ENCODE data around the gene WIPF3.

WIPF3 gene

GRCh38 chr7:29915481-29916215 is 109.3 kb downstream of the WIPF3 start:
- DNase-seq (ENCODE audit: low read depth), result no peak

- no peak for DNase-seq (ENCODE audit: low read depth)
Observed at GRCh38 chr7:29917641-29918040, 111.3 kb downstream of the WIPF3 start.

- no peak for DNase-seq (ENCODE audit: low read depth)
Observed at GRCh38 chr7:29918850-29919249, 112.5 kb downstream of the WIPF3 start.

GRCh38 chr7:29919790-29920189 is 113.5 kb downstream of the WIPF3 start:
- no peak for DNase-seq (ENCODE audit: low read depth)

- no peak for DNase-seq (ENCODE audit: low read depth)
Observed at GRCh38 chr7:29920491-29920890, 114.2 kb downstream of the WIPF3 start.

GRCh38 chr7:29921404-29922010 is 115.2 kb downstream of the WIPF3 start:
- peak; percentile 22 for DNase-seq (ENCODE audit: low read depth)

- no peak for DNase-seq (ENCODE audit: low read depth)
Observed at GRCh38 chr7:29922921-29923700, 116.8 kb downstream of the WIPF3 start.

- no peak for DNase-seq (ENCODE audit: low read depth)
Observed at GRCh38 chr7:29924006-29924405, 117.7 kb downstream of the WIPF3 start.

- no peak for DNase-seq (ENCODE audit: low read depth)
Observed at GRCh38 chr7:29924684-29925083, 118.4 kb downstream of the WIPF3 start.

GRCh38 chr7:29926216-29926615 is 119.9 kb downstream of the WIPF3 start:
- DNase-seq (ENCODE audit: low read depth), result no peak

- DNase-seq (ENCODE audit: low read depth), result no peak
Observed at GRCh38 chr7:29926741-29927140, 120.4 kb downstream of the WIPF3 start.

- DNase-seq (ENCODE audit: low read depth), result no peak
Observed at GRCh38 chr7:29929018-29929807, 122.9 kb downstream of the WIPF3 start.

- no peak for DNase-seq (ENCODE audit: low read depth)
Observed at GRCh38 chr7:29935111-29935510, 128.8 kb downstream of the WIPF3 start.

GRCh38 chr7:29937132-29937531 is 130.8 kb downstream of the WIPF3 start:
- no peak for DNase-seq (ENCODE audit: low read depth)

GRCh38 chr7:29940199-29940598 is 133.9 kb downstream of the WIPF3 start:
- no peak for DNase-seq (ENCODE audit: low read depth)

GRCh38 chr7:29945259-29945809 is 139.0 kb downstream of the WIPF3 start:
- DNase-seq (ENCODE audit: low read depth), result no peak

- DNase-seq (ENCODE audit: low read depth), result no peak
Observed at GRCh38 chr7:29946428-29947186, 140.3 kb downstream of the WIPF3 start.

- DNase-seq (ENCODE audit: low read depth), result no peak
Observed at GRCh38 chr7:29948587-29948986, 142.3 kb downstream of the WIPF3 start.

GRCh38 chr7:29950480-29950879 is 144.2 kb downstream of the WIPF3 start:
- DNase-seq (ENCODE audit: low read depth), result no peak

- no peak for DNase-seq (ENCODE audit: low read depth)
Observed at GRCh38 chr7:29951206-29951605, 144.9 kb downstream of the WIPF3 start.

- DNase-seq (ENCODE audit: low read depth), result no peak
Observed at GRCh38 chr7:29953726-29954347, 147.5 kb downstream of the WIPF3 start.

Data from stimulated activated CD4-positive, alpha-beta T cell treated with anti-CD3 and anti-CD28 coated beads, Interleukin-2, amount 100 ng/mL, for 4 hours (primary cell).